Fibroblast of villous mesenchyme (primary cell): Measurements from ENCODE around the gene SPATA16. TPM values are rescaled to one million over a fixed set of nuclear protein-coding genes. Genes with fewer than 3 reads are reported as not detected.

Source experiments
- DNase-seq: peaks from one replicate; pipeline ENCODE4 v3.0.0-alpha.2; 2010; ENCODE audit warnings: low read depth
- H3K4me3 ChIP-seq: 2 replicates; pipeline ENCODE4 v1.5.1; 2011; ENCODE audit warnings: low read depth, mild to moderate bottlenecking, low read length
- CTCF ChIP-seq: IDR thresholded peaks from 2 replicates; pipeline ENCODE4 v1.5.1; 2012; ENCODE audit warnings: low read depth, mild to moderate bottlenecking, low read length; ENCODE audit not compliant: insufficient read depth
- total RNA-seq: library from RNA; depleted of rRNA; stranded (reverse); fragments of >200 nt; gene quantifications from 2 replicates; pipeline ENCODE4 v1.2.3, GENCODE V29; 2012

The SPATA16 gene
- total RNA-seq, 1 donor, result not detected

GRCh38 chr3:172982736-172983364, 158.2 kb downstream of the SPATA16 start:
- no peak overlapping the region for H3K4me3 ChIP-seq
- no peak for DNase-seq
- no peak for TF ChIP-seq CTCF

- no peak for DNase-seq
- TF ChIP-seq CTCF, result no peak
- no peak overlapping the region for H3K4me3 ChIP-seq
Observed at GRCh38 chr3:172981407-172981983, 159.5 kb downstream of the SPATA16 start.

- no peak for TF ChIP-seq CTCF
- no peak overlapping the region for H3K4me3 ChIP-seq
- no peak for DNase-seq
Observed at GRCh38 chr3:172980849-172981248, 160.2 kb downstream of the SPATA16 start.

- no peak for TF ChIP-seq CTCF
- DNase-seq, result no peak
- H3K4me3 ChIP-seq, result no peak overlapping the region
Observed at GRCh38 chr3:172977696-172978095, 163.3 kb downstream of the SPATA16 start.

- no peak for DNase-seq
- no peak overlapping the region for H3K4me3 ChIP-seq
- no peak for TF ChIP-seq CTCF
Observed at GRCh38 chr3:172974969-172975368, 166.1 kb downstream of the SPATA16 start.

GRCh38 chr3:172973799-172974198, 167.2 kb downstream of the SPATA16 start:
- H3K4me3 ChIP-seq, result no peak overlapping the region
- TF ChIP-seq CTCF, result no peak
- no peak for DNase-seq

- no peak for TF ChIP-seq CTCF
- DNase-seq, result no peak
- no peak overlapping the region for H3K4me3 ChIP-seq
Observed at GRCh38 chr3:172972717-172973116, 168.3 kb downstream of the SPATA16 start.
